SK-N-DZ (cell line): Measurements from ENCODE around the gene ELP2.
"Not testable (repeated sequence)": the region's sequence is repeated elsewhere in the genome, so short reads cannot be mapped to it uniquely, and the experiment has no call there.

ENCODE experiments used
- DNase-seq: peaks from one replicate; pipeline ENCODE4 v3.0.0-alpha.2; 2015; ENCODE audit warnings: low spot score

ELP2 gene

GRCh38 chr18:36187826-36188721 is 58.4 kb downstream of the ELP2 start:
- DNase-seq: no peak

DNA sequence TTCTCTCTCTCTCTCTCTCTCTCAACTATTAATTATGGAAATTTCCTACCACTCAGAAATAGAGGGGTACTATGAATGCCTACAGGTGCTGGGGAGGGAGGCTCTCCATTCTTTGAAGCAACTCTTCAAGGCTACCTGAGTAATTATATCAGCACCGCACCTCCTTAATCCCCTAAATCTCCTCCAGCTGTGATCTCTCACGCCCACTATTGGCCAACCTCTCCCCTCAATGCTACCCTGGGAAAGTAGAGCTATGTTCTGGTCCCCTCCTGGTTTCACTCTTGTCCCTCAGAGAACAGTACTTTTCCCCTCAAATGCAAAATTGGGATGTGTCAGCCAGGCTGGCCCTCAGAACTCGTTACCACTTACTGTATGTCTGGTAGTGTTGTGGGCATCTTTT is 59.2 kb downstream of the ELP2 start:
- no peak for DNase-seq

- no peak for DNase-seq
These were observed 59.8 kb downstream of the ELP2 start for GRCh38 chr18:36189486-36189885.

DNA sequence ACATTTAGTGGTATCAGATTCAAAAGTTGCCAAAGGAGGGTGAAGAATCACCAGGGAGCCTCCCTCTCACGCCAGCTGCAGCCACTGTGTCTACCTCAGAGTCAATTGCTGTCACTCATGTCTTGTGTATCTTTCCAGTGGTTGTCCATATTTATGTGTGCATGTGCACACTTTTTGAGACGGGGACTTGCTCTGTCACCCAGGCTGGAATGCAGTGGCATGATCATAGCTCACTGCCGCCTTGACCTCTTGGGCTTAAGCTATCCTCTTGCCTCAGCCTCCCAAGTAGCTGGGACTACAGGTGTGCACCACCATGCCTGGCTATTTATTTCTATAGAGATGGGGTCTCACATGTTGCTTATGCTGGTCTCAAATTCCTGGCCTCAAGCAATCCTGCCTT is 61.6 kb downstream of the ELP2 start:
- no peak for DNase-seq

GRCh38 chr18:36191711-36192110 is 62.0 kb downstream of the ELP2 start:
- no peak for DNase-seq

- DNase-seq: no peak
These were observed 65.1 kb downstream of the ELP2 start for GRCh38 chr18:36194600-36195315.

DNA sequence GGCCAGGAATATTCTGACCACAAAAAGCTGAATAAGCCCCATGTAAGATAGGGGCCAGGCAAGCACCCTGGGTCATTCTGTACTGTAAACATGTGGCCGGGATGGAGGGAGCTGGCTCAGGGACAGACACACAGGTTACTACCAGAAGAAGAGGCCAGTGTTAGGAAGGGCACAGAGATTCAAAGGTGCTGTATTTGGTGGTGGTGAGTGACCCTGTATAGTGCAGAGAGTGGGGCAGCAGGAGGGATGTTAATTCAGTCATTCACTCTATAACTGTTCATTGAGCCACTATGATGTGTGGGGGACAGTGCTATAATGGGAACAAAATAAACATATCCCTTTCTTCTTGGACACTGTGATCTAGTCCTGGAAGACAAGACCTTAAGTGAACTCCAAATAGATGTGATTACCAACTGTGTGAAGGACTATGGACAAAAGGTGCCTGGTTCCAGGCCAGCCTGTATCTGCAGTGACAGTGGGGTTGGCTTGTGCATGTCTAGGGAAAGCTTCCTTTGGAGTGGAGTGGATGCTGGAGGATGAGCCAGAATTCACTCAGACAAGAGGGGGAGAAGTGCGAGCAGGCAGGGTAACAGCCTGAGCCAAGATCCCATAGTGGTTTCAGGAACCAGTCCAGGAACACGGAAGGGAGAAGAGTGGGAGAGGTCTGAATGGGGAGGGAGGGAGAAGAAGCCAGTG is 65.9 kb downstream of the ELP2 start:
- no peak for DNase-seq

DNA sequence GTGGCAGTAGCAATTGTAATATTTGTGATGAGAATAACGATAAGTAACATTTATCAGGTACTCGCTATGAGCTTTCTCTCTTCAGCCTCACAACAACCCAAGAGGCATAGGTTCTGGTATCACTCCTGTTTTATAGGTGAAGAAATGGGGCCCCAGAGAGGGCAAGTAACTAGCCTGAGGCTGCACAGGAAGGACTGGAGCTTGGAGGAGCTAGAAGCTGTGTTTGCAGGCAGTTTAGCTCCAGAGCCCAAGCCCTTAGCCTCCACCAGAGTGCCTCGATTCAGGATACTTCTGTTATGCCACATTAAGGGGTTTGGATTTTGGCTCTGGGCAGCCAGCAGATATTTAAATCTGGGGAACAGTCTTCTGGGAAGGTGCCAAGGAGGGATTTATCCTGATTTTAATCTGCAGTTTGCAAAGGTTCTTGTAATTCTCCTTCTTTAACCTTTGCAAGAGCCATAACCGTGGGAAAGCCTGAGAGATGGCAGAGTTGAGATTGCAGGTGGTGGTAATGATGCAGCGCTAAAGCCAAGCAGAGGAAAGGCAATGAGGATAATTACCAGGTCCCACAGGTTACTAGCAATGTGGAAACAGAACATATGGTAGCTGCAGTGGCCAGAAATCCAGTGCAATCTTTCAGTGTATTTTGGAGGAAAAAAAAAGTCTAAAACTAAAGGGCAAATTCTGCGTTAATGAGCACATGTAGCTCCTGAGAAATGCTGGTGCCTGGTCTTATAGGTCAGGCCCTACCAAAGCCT is 66.7 kb downstream of the ELP2 start:
- no peak for DNase-seq

- DNase-seq: no peak
These were observed 67.9 kb downstream of the ELP2 start for GRCh38 chr18:36197511-36198166.

DNA sequence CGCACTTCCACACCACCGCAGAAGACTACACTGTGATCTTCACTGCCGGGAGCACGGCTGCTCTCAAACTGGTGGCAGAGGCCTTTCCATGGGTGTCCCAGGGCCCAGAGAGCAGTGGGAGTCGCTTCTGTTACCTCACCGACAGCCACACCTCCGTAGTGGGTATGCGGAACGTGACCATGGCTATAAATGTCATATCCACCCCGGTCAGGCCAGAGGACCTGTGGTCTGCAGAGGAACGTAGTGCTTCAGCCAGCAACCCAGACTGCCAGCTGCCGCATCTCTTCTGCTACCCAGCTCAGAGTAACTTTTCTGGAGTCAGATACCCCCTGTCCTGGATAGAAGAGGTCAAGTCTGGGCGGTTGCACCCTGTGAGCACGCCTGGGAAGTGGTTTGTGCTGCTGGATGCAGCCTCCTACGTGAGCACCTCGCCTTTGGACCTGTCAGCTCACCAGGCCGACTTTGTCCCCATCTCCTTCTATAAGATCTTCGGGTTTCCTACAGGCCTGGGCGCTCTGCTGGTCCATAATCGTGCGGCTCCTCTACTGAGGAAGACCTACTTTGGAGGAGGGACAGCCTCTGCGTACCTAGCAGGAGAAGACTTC is 70.1 kb downstream of the ELP2 start:
- no peak for DNase-seq

- no peak for DNase-seq
These were observed 70.7 kb downstream of the ELP2 start for GRCh38 chr18:36200354-36200771.

- DNase-seq: no peak
These were observed 72.1 kb downstream of the ELP2 start for GRCh38 chr18:36201765-36202164.

GRCh38 chr18:36203360-36203895 is 73.7 kb downstream of the ELP2 start:
- no peak for DNase-seq

DNA sequence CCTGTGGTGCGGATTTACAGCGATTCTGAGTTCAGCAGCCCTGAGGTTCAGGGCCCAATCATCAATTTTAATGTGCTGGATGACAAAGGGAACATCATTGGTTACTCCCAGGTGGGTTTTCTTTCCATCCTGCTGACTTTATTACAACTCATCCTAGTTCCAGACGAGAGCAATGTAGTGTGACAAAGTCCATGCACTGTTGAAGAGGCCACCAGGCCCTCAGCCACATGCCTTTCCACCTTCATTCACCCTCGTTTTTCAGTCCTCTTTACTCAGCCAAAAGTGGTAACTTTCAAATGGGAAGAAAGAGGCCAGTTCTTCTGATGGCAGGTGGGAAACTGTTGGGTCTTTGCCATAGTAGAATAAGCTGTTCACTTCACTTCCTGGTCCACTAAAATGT is 75.5 kb downstream of the ELP2 start:
- no peak for DNase-seq

DNA sequence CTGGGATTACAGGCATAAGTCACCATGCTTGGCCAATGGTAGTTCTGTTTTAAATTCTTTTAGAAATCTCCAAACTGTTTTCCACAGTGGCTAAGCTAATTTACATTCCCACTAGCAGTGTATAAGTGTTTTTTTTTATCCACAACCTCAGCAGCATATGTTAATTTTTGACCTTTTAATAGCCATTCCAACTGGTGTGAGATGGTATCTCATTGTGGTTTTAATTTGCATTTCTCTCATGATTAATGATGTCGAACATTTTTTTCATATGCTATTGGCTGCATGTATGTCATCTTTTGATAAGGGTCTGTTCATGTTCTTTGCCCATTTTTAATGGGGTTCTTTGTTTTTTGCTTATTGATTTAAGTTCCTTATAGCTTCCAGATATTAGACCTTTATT is 77.6 kb downstream of the ELP2 start:
- no peak for DNase-seq

GRCh38 chr18:36207969-36208368 is 78.3 kb downstream of the ELP2 start:
- DNase-seq: not testable (repeated sequence)

DNA sequence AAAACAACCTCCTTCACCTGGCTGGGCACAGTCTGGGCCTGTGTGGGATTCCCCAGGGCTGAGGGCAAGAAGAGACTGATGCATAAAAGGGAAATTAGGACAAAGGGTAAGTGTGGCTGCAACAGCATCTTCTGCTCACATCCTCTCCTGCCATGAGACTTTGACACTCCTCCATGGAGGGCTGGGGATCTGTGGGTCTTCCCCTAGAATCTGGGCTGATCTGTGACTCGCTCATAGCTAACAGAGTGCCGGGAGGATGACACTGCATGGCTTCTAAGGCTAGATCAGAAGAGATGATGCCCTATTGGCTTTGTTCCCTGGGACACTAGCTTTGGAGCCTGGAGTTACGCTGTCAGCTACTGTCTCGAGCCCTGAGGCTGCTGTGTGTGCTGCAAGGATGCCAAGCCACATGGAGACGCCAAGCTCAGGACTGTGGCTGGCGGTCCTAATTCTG is 81.9 kb downstream of the ELP2 start:
- DNase-seq: no peak

DNA sequence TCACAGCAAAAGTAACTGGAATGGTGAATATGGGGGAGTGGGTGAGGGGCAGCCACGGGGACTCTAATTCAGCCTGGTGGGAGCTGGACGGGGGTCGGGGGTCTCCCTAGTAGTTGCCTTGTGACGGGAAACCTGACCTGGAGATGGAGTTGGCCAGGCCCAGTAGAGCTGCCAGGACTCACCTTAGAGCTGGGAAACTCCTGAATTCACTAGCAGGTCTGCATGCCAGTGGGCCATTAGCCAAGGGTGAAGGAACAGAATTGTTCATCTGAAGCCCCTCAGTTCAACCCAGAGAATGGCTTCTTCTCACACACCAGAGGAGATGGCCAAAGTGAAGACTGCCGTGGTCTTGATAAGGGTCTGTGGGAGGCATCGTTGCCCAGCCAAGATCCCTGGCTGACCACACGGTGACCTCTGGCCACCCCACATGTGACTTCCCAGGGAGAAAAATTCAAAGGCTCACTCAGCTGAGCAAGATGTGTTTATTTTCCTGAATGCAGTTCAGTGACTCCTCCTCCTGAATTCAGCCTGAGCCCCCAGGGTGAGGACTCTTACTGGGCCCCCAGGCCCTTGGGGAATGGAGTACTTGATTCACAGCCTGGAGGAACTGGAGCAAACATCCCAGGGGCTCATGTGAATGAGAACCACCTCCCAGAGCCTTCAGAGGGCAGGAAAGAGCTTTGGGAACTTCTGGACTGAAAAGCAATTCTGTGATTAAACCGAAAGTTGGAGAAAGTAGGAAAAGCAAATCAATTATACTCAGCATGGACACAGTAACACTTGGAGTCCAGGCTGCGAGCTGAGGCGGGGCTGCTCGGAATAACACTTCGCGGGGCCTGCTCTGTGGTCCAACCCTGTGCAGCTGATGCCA is 82.8 kb downstream of the ELP2 start:
- no peak for DNase-seq

- DNase-seq: no peak
These were observed 85.1 kb downstream of the ELP2 start for GRCh38 chr18:36214811-36215210.
